Activated B cell treated with CpG ODN at 0.5 μM for 24 hours (primary cell): ENCODE results near the gene SULT1A1. TPM values are rescaled to one million over a fixed set of nuclear protein-coding genes. Genes with fewer than 3 reads are reported as not detected.
"Not testable (repeated sequence)": the region's sequence is repeated elsewhere in the genome, so short reads cannot be mapped to it uniquely, and the experiment has no call there.

Experiments
- ATAC-seq: fragments of 200-7000 bp; cut with Tn5 transposase; one replicate; pipeline ENCODE4 v1.10.0; 2021; ENCODE audit warnings: low read depth, mild to moderate bottlenecking, moderate library complexity
- CTCF ChIA-PET: fragments of 350-600 bp; sonication (Branson Sonifier 250); formaldehyde crosslinking; loops from one replicate; lab custom pipeline; 2021; ENCODE audit warnings: antibody characterized with exemption; lab: Charles Lee
- POLR2A ChIA-PET: fragments of 350-600 bp; sonication (Branson Sonifier 250); formaldehyde crosslinking; loops from one replicate; lab custom pipeline; 2021; ENCODE audit warnings: antibody characterized with exemption; lab: Charles Lee
- DNase-seq: peaks from one replicate; pipeline ENCODE4 v3.0.0; 2022
- H3K27ac Mint-ChIP-seq: one replicate; pipeline ENCODE4 v1.8.0; 2020; ENCODE audit warnings: mixed read lengths
- H3K27me3 Mint-ChIP-seq: one replicate; pipeline ENCODE4 v1.8.0; 2021; ENCODE audit warnings: mixed read lengths
- H3K36me3 Mint-ChIP-seq: one replicate; pipeline ENCODE4 v1.8.0; 2021; ENCODE audit warnings: low read depth, mixed read lengths
- H3K4me1 Mint-ChIP-seq: one replicate; pipeline ENCODE4 v1.8.0; 2021; ENCODE audit warnings: mixed read lengths
- H3K4me3 Mint-ChIP-seq: one replicate; pipeline ENCODE4 v1.8.0; 2020; ENCODE audit warnings: mild to moderate bottlenecking, mixed read lengths
- H3K9me3 Mint-ChIP-seq: one replicate; pipeline ENCODE4 v1.8.0; 2020; ENCODE audit warnings: mixed read lengths
- intact Hi-C: fragments of 100-400 bp; cut with micrococcal nuclease; formaldehyde crosslinking; loops from one replicate; pipeline ENCODE4 v1.15.1; 2024
- total RNA-seq: library from RNA; stranded (reverse); gene quantifications from 2 replicates; pipeline ENCODE4 v1.2.3, GENCODE V29; 2022
- TF ChIP-seq, protein P1 (sequence below): fragments of 200-600 bp; IDR thresholded peaks from one replicate; pipeline ENCODE4 v1.8.0; 2022; ENCODE audit warnings: antibody characterized with exemption, mild to moderate bottlenecking

The SULT1A1 gene
- total RNA-seq, 1 donor from 2014 or later, result 3.3 TPM

DNA sequence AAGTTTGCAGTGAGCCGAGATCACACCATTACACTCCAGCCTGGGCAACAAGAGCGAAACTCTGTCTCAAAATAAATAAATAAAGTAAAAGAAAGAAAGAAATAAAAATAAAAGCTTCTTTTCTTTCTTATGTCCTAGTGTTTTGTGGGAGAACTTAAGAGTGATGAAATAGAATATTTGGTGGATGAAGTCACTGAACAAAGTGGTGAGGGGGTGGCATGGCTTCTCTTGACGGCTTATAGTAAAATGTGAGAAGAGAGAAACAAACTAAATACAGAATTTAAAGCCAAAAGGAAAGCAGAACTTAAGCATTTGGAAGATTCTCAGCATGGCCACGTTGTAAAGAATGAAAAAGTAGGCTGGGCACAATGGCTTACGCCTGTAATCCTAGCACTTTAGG is 40.8 kb downstream of the SULT1A1 start:
- TF ChIP-seq, protein P1, sequence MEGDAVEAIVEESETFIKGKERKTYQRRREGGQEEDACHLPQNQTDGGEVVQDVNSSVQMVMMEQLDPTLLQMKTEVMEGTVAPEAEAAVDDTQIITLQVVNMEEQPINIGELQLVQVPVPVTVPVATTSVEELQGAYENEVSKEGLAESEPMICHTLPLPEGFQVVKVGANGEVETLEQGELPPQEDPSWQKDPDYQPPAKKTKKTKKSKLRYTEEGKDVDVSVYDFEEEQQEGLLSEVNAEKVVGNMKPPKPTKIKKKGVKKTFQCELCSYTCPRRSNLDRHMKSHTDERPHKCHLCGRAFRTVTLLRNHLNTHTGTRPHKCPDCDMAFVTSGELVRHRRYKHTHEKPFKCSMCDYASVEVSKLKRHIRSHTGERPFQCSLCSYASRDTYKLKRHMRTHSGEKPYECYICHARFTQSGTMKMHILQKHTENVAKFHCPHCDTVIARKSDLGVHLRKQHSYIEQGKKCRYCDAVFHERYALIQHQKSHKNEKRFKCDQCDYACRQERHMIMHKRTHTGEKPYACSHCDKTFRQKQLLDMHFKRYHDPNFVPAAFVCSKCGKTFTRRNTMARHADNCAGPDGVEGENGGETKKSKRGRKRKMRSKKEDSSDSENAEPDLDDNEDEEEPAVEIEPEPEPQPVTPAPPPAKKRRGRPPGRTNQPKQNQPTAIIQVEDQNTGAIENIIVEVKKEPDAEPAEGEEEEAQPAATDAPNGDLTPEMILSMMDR, result no peak
- ChIA-PET CTCF (no interaction called here), POLR2A (no interaction called here)
- no peak overlapping the region for H3K27ac Mint-ChIP-seq
- ATAC-seq (no peak), DNase-seq (no peak)
- no peaks in the 10 kb centered on the region for H3K27me3 Mint-ChIP-seq
- intact Hi-C loops, result no loop called here
- H3K4me3 Mint-ChIP-seq, result no peak overlapping the region
- H3K36me3 Mint-ChIP-seq, result peaks cover 29% of the 10 kb centered on the region
- H3K4me1 Mint-ChIP-seq, result peaks cover 7% of the 10 kb centered on the region
- H3K9me3 Mint-ChIP-seq, result peaks cover 8% of the 10 kb centered on the region

DNA sequence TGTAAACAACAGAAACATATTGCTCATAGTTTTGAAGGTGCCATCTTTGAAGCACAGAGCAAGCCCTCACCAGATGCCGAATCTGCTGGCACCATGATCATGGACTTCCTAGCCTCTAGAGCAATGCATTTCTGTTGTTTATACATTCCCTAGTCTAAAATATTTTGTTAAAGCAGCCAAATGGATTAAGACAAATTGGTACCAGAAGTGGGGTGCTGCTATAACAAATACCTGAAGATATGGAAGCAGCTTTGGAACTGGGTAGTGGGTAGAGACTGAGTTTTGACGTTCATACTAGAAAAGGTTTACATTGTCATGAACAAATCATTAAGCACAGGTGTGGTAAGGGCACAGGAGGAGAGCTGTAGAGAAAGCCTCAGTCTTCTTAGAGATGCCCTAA is 42.6 kb downstream of the SULT1A1 start:
- peaks cover 36% of the 10 kb centered on the region for H3K36me3 Mint-ChIP-seq
- DNase-seq (no peak), ATAC-seq (no peak)
- H3K4me3 Mint-ChIP-seq, result no peak overlapping the region
- H3K9me3 Mint-ChIP-seq, result peaks cover 8% of the 10 kb centered on the region
- peaks cover 3% of the 10 kb centered on the region for H3K4me1 Mint-ChIP-seq
- ChIA-PET POLR2A (no interaction called here), CTCF (no interaction called here)
- H3K27me3 Mint-ChIP-seq, result no peaks in the 10 kb centered on the region
- TF ChIP-seq, protein P1, result no peak
- no peak overlapping the region for H3K27ac Mint-ChIP-seq
- intact Hi-C loops, result no loop called here

DNA sequence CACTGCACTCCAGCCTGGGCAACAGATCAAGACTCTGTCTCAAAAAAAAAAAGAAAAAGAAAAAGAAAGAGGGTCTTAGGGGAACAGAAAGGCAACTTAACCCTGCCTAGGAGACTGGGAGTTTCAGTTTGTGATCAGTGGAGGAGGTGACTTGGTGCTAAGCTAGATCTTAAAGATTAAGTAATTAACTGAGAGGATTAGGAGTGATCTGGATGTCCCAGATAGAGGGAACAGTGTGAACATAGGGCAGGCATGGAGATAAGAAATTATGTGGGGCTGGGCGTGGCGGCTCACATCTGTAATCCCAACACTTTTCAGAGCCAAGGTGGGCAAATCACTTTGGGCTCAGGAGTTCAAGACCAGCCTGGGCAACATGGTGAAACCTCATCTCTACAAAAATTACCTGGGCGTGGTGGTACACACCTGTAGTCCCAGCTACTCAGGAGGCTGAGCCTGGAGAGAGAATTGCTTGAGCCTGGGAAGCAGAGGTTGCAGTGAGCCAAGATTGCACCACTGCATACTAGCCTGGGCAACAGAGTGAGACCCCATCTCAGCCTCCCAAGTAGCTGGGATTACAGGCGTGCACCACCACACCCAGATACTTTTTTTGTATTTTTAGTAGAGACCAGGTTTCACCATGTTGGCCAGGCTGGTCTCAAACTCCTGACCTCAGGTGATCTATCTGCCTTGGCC is 43.5 kb downstream of the SULT1A1 start:
- H3K9me3 Mint-ChIP-seq, H3K27ac Mint-ChIP-seq, POLR2A ChIA-PET, H3K27me3 Mint-ChIP-seq, intact Hi-C loops, H3K4me1 Mint-ChIP-seq, ATAC-seq, DNase-seq, H3K4me3 Mint-ChIP-seq, CTCF ChIA-PET: not testable (repeated sequence)
- peaks cover 33% of the 10 kb centered on the region for H3K36me3 Mint-ChIP-seq

DNA sequence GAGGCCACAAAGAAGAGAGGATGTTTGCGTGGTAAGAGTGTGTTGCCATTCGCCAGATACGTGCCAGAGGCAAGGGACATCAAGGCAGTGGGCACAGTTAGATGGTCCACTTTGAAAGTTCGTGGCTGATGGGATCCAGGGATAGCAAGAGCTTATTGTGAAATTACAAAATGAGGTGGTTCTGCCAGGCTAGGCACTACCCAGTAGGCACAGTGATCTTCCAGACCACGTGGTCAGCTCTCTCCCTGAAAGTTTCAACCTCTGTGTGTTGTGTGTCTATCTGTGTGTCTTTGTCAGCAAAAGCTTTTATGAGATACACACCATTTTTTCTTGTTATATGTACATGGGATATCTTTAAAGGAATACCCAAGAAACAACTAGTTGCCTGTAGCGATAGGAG is 46.6 kb downstream of the SULT1A1 start:
- H3K27me3 Mint-ChIP-seq, result no peaks in the 10 kb centered on the region
- no peak for ATAC-seq
- H3K4me1 Mint-ChIP-seq, result peaks cover 5% of the 10 kb centered on the region
- H3K36me3 Mint-ChIP-seq, result peaks cover 43% of the 10 kb centered on the region
- intact Hi-C loops, result no loop called here
- no peak for DNase-seq
- TF ChIP-seq, protein P1, result no peak
- CTCF ChIA-PET, result no interaction called here
- H3K27ac Mint-ChIP-seq, result no peak overlapping the region
- POLR2A ChIA-PET, result no interaction called here
- peaks cover 8% of the 10 kb centered on the region for H3K9me3 Mint-ChIP-seq
- H3K4me3 Mint-ChIP-seq, result no peak overlapping the region

DNA sequence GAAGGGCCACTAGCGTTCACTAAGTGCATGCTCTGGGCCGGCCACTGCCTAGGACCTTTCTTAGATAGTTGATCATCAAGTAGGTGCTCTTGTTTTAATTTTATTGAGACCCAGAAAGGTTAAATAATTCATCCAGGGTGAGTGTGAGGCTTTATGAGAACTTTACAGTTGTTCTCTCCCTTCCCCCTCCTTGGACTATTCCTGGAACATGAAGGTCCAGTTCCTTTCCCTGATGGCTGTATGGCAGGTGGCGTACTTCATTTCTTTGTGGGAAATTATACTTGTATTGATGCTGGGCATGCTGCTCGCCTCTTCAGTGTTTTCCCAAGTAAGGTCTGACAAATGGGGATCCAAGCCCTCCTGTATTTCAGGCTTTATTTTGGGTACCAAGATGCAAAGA is 47.6 kb downstream of the SULT1A1 start:
- H3K27ac Mint-ChIP-seq, result no peak overlapping the region
- no peaks in the 10 kb centered on the region for H3K27me3 Mint-ChIP-seq
- POLR2A ChIA-PET, result no interaction called here
- peaks cover 4% of the 10 kb centered on the region for H3K9me3 Mint-ChIP-seq
- CTCF ChIA-PET, result no interaction called here
- H3K4me3 Mint-ChIP-seq, result no peak overlapping the region
- intact Hi-C loops, result no loop called here
- peaks cover 2% of the 10 kb centered on the region for H3K4me1 Mint-ChIP-seq
- TF ChIP-seq, protein P1, result no peak
- DNase-seq (no peak), ATAC-seq (no peak)
- H3K36me3 Mint-ChIP-seq, result peaks cover 43% of the 10 kb centered on the region
